IMR-90 (cell line): Measurements from ENCODE around the gene MGME1. TPM values are rescaled to one million over a fixed set of nuclear protein-coding genes. Genes with fewer than 3 reads are reported as not detected.

ENCODE experiments used
- ATAC-seq: fragments of 200-7000 bp; cut with Tn5 transposase; 2 replicates; pipeline ENCODE4 v1.9.1; 2020; ENCODE audit warnings: low read depth, mild to moderate bottlenecking, moderate library complexity
- BruUV-seq: library from RNA; stranded (reverse); fragments of 400-500 nt; replicated peaks from 2 replicates; lab custom pipeline; 2021; lab: Mats Ljungman, UMichigan
- CTCF ChIA-PET: fragments of 300-600 bp; formaldehyde crosslinking; extraction: SDS; loops from one replicate; lab custom pipeline; 2021; ENCODE audit warnings: antibody characterized with exemption; lab: Yijun Ruan, JAX
- POLR2A ChIA-PET: fragments of 300-600 bp; sonication (Branson Sonifier 250); formaldehyde crosslinking; loops from one replicate; lab custom pipeline; 2022; ENCODE audit warnings: antibody characterized with exemption; ENCODE audit not compliant: unreplicated experiment; lab: Charles Lee
- DNase-seq: peaks from one replicate; pipeline ENCODE4 v3.0.0; 2013
- H2AFZ ChIP-seq: replicated peaks from 2 replicates; pipeline ENCODE3; 2013; ENCODE audit warnings: low read length, mild to moderate bottlenecking; ENCODE audit not compliant: poor library complexity
- H2AK5ac ChIP-seq: 2 replicates; pipeline ENCODE4 v1.6.1; 2013; ENCODE audit warnings: low read depth, low read length, inconsistent platforms
- H2AK9ac ChIP-seq: replicated peaks from 2 replicates; pipeline ENCODE3; 2013; ENCODE audit warnings: mild to moderate bottlenecking, low read depth, low read length, moderate library complexity; ENCODE audit not compliant: poor library complexity
- H2BK120ac ChIP-seq: 2 replicates; pipeline ENCODE4 v1.6.1; 2013; ENCODE audit warnings: low read depth, low read length, inconsistent platforms
- H2BK15ac ChIP-seq: 3 replicates; pipeline ENCODE4 v1.6.1; 2013; ENCODE audit warnings: low read depth, low read length, inconsistent platforms
- H2BK20ac ChIP-seq: 2 replicates; pipeline ENCODE4 v1.6.1; 2013; ENCODE audit warnings: low read depth, mild to moderate bottlenecking, inconsistent platforms, low read length, moderate library complexity
- H2BK5ac ChIP-seq: 2 replicates; pipeline ENCODE4 v1.6.1; 2013; ENCODE audit warnings: mild to moderate bottlenecking, low read depth, low read length, inconsistent platforms; ENCODE audit not compliant: poor library complexity, severe bottlenecking
- H3K14ac ChIP-seq: replicated peaks from 2 replicates; pipeline ENCODE4 v1.6.1; 2013; ENCODE audit warnings: low read depth, low read length, inconsistent platforms
- H3K18ac ChIP-seq: 2 replicates; pipeline ENCODE4 v1.6.1; 2013; ENCODE audit warnings: low read depth, low read length, control low read depth
- H3K23ac ChIP-seq: 2 replicates; pipeline ENCODE4 v1.6.1; 2013; ENCODE audit warnings: low read depth, low read length, inconsistent platforms
- H3K27ac ChIP-seq: 2 replicates; pipeline ENCODE4 v1.5.1; 2013; ENCODE audit warnings: mild to moderate bottlenecking, control low read depth, low read length; ENCODE audit not compliant: insufficient read depth
- H3K27me3 ChIP-seq: 2 replicates; pipeline ENCODE4 v1.6.1; 2013; ENCODE audit warnings: low read length; ENCODE audit not compliant: control insufficient read depth, insufficient read depth
- H3K36me3 ChIP-seq: 2 replicates; pipeline ENCODE4 v1.6.1; 2013; ENCODE audit warnings: low read length, mixed read lengths; ENCODE audit not compliant: control insufficient read depth, insufficient read depth
- H3K4ac ChIP-seq: 2 replicates; pipeline ENCODE4 v1.6.1; 2013; ENCODE audit warnings: low read depth, low read length, inconsistent platforms
- H3K4me1 ChIP-seq: 2 replicates; pipeline ENCODE4 v1.6.1; 2013; ENCODE audit warnings: low read length, mixed read lengths; ENCODE audit not compliant: control insufficient read depth, insufficient read depth
- H3K4me2 ChIP-seq: 2 replicates; pipeline ENCODE4 v1.6.1; 2013; ENCODE audit warnings: low read depth, mild to moderate bottlenecking, control low read depth, low read length, moderate library complexity
- H3K4me3 ChIP-seq: 2 replicates; pipeline ENCODE4 v1.5.1; 2013; ENCODE audit warnings: low read depth, mild to moderate bottlenecking, control low read depth, low read length, moderate library complexity; ENCODE audit not compliant: insufficient read depth
- H3K56ac ChIP-seq: 2 replicates; pipeline ENCODE4 v1.6.1; 2013; ENCODE audit warnings: low read length, inconsistent platforms; ENCODE audit not compliant: insufficient read depth; ENCODE audit errors: extremely low read depth
- H3K79me1 ChIP-seq, 2 experiments: 2 replicates each; pipeline ENCODE4 v1.6.1; 2013; ENCODE audit warnings: low read length in 2 of 2, inconsistent platforms in 1 of 2, low read depth in 1 of 2
- H3K9ac ChIP-seq: 2 replicates; pipeline ENCODE4 v1.6.1; 2013; ENCODE audit warnings: low read depth, low read length, control low read depth
- H3K9me1 ChIP-seq: 2 replicates; pipeline ENCODE4 v1.6.1; 2013; ENCODE audit warnings: low read length, inconsistent platforms; ENCODE audit not compliant: insufficient read depth
- H3K9me3 ChIP-seq: 2 replicates; pipeline ENCODE4 v1.6.1; 2013; ENCODE audit warnings: low read length; ENCODE audit not compliant: control insufficient read depth, insufficient read depth
- H4K20me1 ChIP-seq: 2 replicates; pipeline ENCODE4 v1.6.1; 2013; ENCODE audit warnings: low read length, inconsistent platforms; ENCODE audit not compliant: insufficient read depth
- H4K5ac ChIP-seq: 2 replicates; pipeline ENCODE4 v1.6.1; 2013; ENCODE audit warnings: mild to moderate bottlenecking, low read depth, low read length, control low read depth
- H4K8ac ChIP-seq, 2 experiments: 2 replicates each; pipeline ENCODE4 v1.6.1; 2013; ENCODE audit warnings: low read depth in 2 of 2, low read length in 2 of 2, control low read depth in 1 of 2, inconsistent platforms in 1 of 2
- H4K91ac ChIP-seq: 2 replicates; pipeline ENCODE4 v1.6.1; 2013; ENCODE audit warnings: low read depth, low read length, inconsistent platforms; ENCODE audit not compliant: insufficient read depth
- BHLHE40 ChIP-seq: fragments of 150-350 bp; IDR thresholded peaks from 2 replicates; pipeline ENCODE4 v1.6.1; 2016; ENCODE audit warnings: mild to moderate bottlenecking, low read depth, low read length
- CEBPB ChIP-seq: IDR thresholded peaks from 2 replicates; pipeline ENCODE4 v1.6.1; 2012; ENCODE audit warnings: low read depth, low read length, improper control_type of control experiment
- CHD1 ChIP-seq: IDR thresholded peaks from 2 replicates; pipeline ENCODE4 v1.6.1; 2012; ENCODE audit warnings: low read depth, low read length, improper control_type of control experiment
- CTCF ChIP-seq: conservative IDR thresholded peaks from 2 replicates; pipeline ENCODE4 v1.5.1; 2012; ENCODE audit warnings: mild to moderate bottlenecking, low read depth, low read length, improper control_type of control experiment
- ELK1 ChIP-seq: fragments of 150-350 bp; IDR thresholded peaks from 2 replicates; pipeline ENCODE4 v1.6.1; 2016; ENCODE audit warnings: low read depth, mild to moderate bottlenecking, low read length, moderate library complexity, borderline replicate concordance
- FOS ChIP-seq: fragments of 150-350 bp; IDR thresholded peaks from 2 replicates; pipeline ENCODE4 v1.6.1; 2016; ENCODE audit warnings: low read depth, low read length
- MAFK ChIP-seq: IDR thresholded peaks from 2 replicates; pipeline ENCODE4 v1.6.1; 2012; ENCODE audit warnings: low read depth, low read length, improper control_type of control experiment
- MAZ ChIP-seq: IDR thresholded peaks from 2 replicates; pipeline ENCODE4 v1.6.1; 2012; ENCODE audit warnings: low read depth, mild to moderate bottlenecking, low read length, improper control_type of control experiment, moderate library complexity, borderline replicate concordance
- MXI1 ChIP-seq: IDR thresholded peaks from 2 replicates; pipeline ENCODE4 v1.6.1; 2012; ENCODE audit warnings: low read depth, mild to moderate bottlenecking, low read length, moderate library complexity, borderline replicate concordance
- NFE2L2 ChIP-seq: fragments of 150-350 bp; IDR thresholded peaks from 2 replicates; pipeline ENCODE4 v1.6.1; 2016; ENCODE audit warnings: low read depth, mild to moderate bottlenecking, low read length
- POLR2A ChIP-seq: IDR thresholded peaks from 2 replicates; pipeline ENCODE4 v1.6.1; 2012; ENCODE audit warnings: mild to moderate bottlenecking, low read depth, low read length
- RAD21 ChIP-seq: IDR thresholded peaks from 2 replicates; pipeline ENCODE4 v1.6.1; 2012; ENCODE audit warnings: low read length, improper control_type of control experiment
- RCOR1 ChIP-seq: IDR thresholded peaks from 2 replicates; pipeline ENCODE4 v1.6.1; 2012; ENCODE audit warnings: mild to moderate bottlenecking, low read length, improper control_type of control experiment; ENCODE audit not compliant: insufficient replicate concordance
- RFX5 ChIP-seq: IDR thresholded peaks from 2 replicates; pipeline ENCODE4 v1.8.0; 2012; ENCODE audit warnings: low read depth, mild to moderate bottlenecking, low read length, moderate library complexity
- SMC3 ChIP-seq: fragments of 150-350 bp; IDR thresholded peaks from 2 replicates; pipeline ENCODE4 v1.6.1; 2016; ENCODE audit warnings: low read depth, mild to moderate bottlenecking, antibody characterized with exemption, low read length, moderate library complexity
- USF2 ChIP-seq: fragments of 150-350 bp; IDR thresholded peaks from 2 replicates; pipeline ENCODE4 v1.6.1; 2017; ENCODE audit warnings: mild to moderate bottlenecking, antibody characterized with exemption, low read length, low read depth
- WGBS, 2 experiments: methylation state at CpG; one replicate each; pipeline versions ENCODE4 v1.1.5 to v1.1.7; 2013; ENCODE audit warnings: missing lambda C conversion rate in 2 of 2; ENCODE audit not compliant: insufficient read length in 1 of 2; ENCODE audit errors: extremely low coverage in 2 of 2; 5-methylcytosine and 5-hydroxymethylcytosine counted together
- dilution Hi-C: fragments of 300-500 bp; cut with HindIII; formaldehyde crosslinking; loops from one replicate; pipeline ENCODE4 v1.14.3; 2018; ENCODE audit warnings: low sequenced_read_pairs; ENCODE audit not compliant: unreplicated experiment
- in situ Hi-C: fragments of 300-500 bp; cut with MboI; formaldehyde crosslinking; loops from 3 replicates; pipeline ENCODE4 v1.14.3; 2019; ENCODE audit warnings: low sequenced_read_pairs, inconsistent platforms, mixed read lengths
- intact Hi-C: fragments of 100-400 bp; cut with micrococcal nuclease; formaldehyde crosslinking; loops from 2 replicates; pipeline ENCODE4 v1.10.0; 2022
- polyA plus RNA-seq, 3 experiments: library from polyadenylated mRNA; depleted of rRNA; stranded (reverse); fragments of >200 nt; gene quantifications; 2 replicates each; pipeline ENCODE4 v1.2.3, GENCODE V29; 2012; ENCODE audit warnings: low replicate concordance in 1 of 3
- total RNA-seq: library from RNA; depleted of rRNA; stranded (reverse); fragments of >200 nt; gene quantifications from 2 replicates; pipeline ENCODE4 v1.2.3, GENCODE V29; 2012

MGME1 gene
- total and polyA plus RNA-seq, 2 of the 4 experiments (the other 2 are of a cell fraction) = 7.2 to 9.3 TPM

GRCh38 chr20:17935761-17936160 lies 33.1 kb upstream of the MGME1 start:
- H3K4me1 ChIP-seq = peaks cover 23% of the 10 kb centered on the region
- no peaks in the 10 kb centered on the region for H3K27me3 ChIP-seq
- peak overlapping the region; percentile 11; the same call in 1 of the 2 replicates for H2BK120ac ChIP-seq
- peak overlapping the region; percentile 68 for H3K18ac ChIP-seq
- H3K14ac ChIP-seq = peak overlapping the region; percentile 71; the same call in 1 of the 2 replicates
- dilution Hi-C loops (no loop called here), in situ Hi-C loops (no loop called here), intact Hi-C loops (loop anchor here (5.0 to 10.0 kb wide), 2 partner anchors 283 to 401 kb away; partner anchors contain the start of gene BFSP1)
- peaks cover 0 to 16% of the 10 kb centered on the region in 2 experiments; a peak in 1 of 4 replicates for H3K79me1 ChIP-seq
- H4K5ac ChIP-seq = peak overlapping the region; percentile 22; the same call in 1 of the 2 replicates
- ChIA-PET CTCF (no interaction called here), POLR2A (no interaction called here)
- H3K4me2 ChIP-seq = no peak overlapping the region; the same call in 1 of the 2 replicates
- peak overlapping the region; percentile 22; the same call in 1 of the 3 replicates for H2BK15ac ChIP-seq
- 0 out of 2 replicates have a peak overlapping the region, but pooled peaks have one; percentile 2 for H4K91ac ChIP-seq
- no peak overlapping the region for H3K56ac ChIP-seq
- H2AFZ ChIP-seq = no peak overlapping the region
- no peak for TF ChIP-seq RAD21
- no peak for TF ChIP-seq ELK1
- no peak for TF ChIP-seq MAFK
- TF ChIP-seq NFE2L2 = no peak
- TF ChIP-seq MAZ = no peak
- TF ChIP-seq USF2 = no peak
- TF ChIP-seq MXI1 = no peak
- TF ChIP-seq POLR2A = no peak
- TF ChIP-seq SMC3 = no peak
- TF ChIP-seq RCOR1 = no peak
- no peak for TF ChIP-seq RFX5
- TF ChIP-seq FOS = no peak
- TF ChIP-seq BHLHE40 = no peak
- no peak for TF ChIP-seq CHD1
- no peak for TF ChIP-seq CEBPB
- no peak for TF ChIP-seq CTCF
- H3K36me3 ChIP-seq = peaks cover 5% of the 10 kb centered on the region
- peak overlapping the region; percentile 63; the same call in 1 of the 2 replicates for H3K27ac ChIP-seq
- H3K9me3 ChIP-seq = peaks cover 3% of the 10 kb centered on the region; the same call in 1 of the 2 replicates
- H2AK5ac ChIP-seq = peak overlapping the region; percentile 80; the same call in 1 of the 2 replicates
- 72% methylated on average over 4 of the region's 9 CpGs; no CpG with 5 or more reads in 1 of the 2 experiments for WGBS, 2 experiments
- ATAC-seq (no peak), DNase-seq (no peak)
- peak overlapping the region; percentile 19 to 54; a peak in 2 of 4 replicates for H4K8ac ChIP-seq
- no peak overlapping the region for H2AK9ac ChIP-seq
- H3K4ac ChIP-seq = peak overlapping the region; percentile 70; the same call in 1 of the 2 replicates
- H2BK20ac ChIP-seq = no peak overlapping the region; the same call in 1 of the 2 replicates
- peaks cover 25% of the 10 kb centered on the region for H3K9me1 ChIP-seq
- no peak overlapping the region for H2BK5ac ChIP-seq
- peaks cover 39% of the 10 kb centered on the region for H4K20me1 ChIP-seq
- peak overlapping the region; percentile 57; the same call in 1 of the 2 replicates for H3K23ac ChIP-seq
- H3K9ac ChIP-seq = no peak overlapping the region
- no peak overlapping the region for H3K4me3 ChIP-seq
- BruUV-seq = no TSS peak
